ENCODE results near the gene GOLGA6L25.
"Not testable (repeated sequence)": the region's sequence is repeated elsewhere in the genome, so short reads cannot be mapped to it uniquely, and the experiment has no call there.

GOLGA6L25 gene, protein sequence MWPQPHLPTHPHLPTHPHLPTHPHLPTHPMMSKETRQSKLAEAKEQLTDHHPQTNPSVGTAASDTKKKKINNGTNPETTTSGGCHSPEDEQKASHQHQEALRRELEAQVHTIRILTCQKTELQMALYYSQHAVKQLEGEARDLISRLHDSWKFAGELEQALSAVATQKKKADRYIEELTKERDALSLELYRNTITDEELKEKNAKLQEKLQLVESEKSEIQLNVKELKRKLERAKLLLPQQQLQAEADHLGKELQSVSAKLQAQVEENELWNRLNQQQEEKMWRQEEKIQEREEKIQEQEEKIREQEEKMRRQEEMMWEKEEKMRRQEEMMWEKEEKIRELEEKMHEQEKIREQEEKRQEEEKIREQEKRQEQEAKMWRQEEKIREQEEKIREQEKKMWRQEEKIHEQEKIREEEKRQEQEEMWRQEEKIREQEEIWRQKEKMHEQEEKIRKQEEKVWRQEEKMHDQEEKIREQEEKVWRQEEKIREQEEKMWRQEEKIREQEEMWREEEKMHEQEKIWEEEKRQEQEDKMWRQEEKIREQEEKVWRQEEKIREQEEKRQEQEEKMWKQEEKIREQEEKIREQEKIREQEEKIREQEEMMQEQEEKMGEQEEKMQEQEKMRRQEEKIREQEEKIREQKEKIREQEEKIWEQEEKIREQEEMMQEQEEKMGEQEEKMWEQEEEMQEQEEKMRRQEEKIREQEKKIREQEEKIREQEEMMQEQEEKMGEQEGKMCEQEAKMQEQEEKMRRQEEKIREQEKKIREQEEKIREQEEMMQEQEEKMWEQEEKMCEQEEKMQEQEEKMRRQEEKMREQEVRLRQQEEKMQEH

DNA sequence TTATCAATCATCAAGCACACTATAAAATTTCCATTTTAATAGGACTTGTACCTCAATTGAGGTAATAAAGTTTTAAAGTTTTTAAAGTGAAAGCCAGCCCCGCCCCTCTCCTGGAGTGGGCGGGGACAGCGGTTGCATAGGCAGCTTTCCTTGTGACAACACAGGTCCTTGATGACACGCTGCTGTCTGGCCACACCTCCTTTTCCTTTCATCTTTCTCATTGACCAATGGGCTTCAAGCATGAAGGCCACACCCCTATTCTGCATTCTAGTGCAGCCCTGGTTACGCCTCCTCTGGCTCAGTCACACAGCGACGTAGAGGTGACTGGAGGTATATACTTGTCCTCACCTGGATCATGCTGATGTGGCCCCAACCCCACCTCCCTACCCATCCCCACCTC, at the start of gene GOLGA6L25:
Gene GOLGA6L25 (plus strand): TSS at position 301 of the 400 bp plus-strand sequence. CDS start 61 bp downstream, at position 362.
- H3K9me3 ChIP-seq; in situ Hi-C loops (cut with MboI; ENCODE audit: low sequenced_read_pairs); H3K4me1 ChIP-seq; H3K36me3 ChIP-seq (replicated peaks); H3K27me3 ChIP-seq (ENCODE audit: low read depth); DNase-seq (ENCODE audit: low spot score in 2 of 2); H3K4me3 ChIP-seq: not testable (repeated sequence)

GRCh38 chr15:28508217-28508889, 45.0 kb upstream of the GOLGA6L25 start:
- H3K36me3 ChIP-seq (replicated peaks); H3K9me3 ChIP-seq; H3K4me3 ChIP-seq; H3K4me1 ChIP-seq; H3K27me3 ChIP-seq (ENCODE audit: low read depth); in situ Hi-C loops (cut with MboI; ENCODE audit: low sequenced_read_pairs); DNase-seq (ENCODE audit: low spot score in 2 of 2): not testable (repeated sequence)

- H3K9me3 ChIP-seq; H3K4me1 ChIP-seq; DNase-seq (ENCODE audit: low spot score in 2 of 2); H3K27me3 ChIP-seq (ENCODE audit: low read depth); H3K4me3 ChIP-seq; in situ Hi-C loops (cut with MboI; ENCODE audit: low sequenced_read_pairs); H3K36me3 ChIP-seq (replicated peaks): not testable (repeated sequence)
Observed at GRCh38 chr15:28514128-28514527, 39.2 kb upstream of the GOLGA6L25 start.

DNA sequence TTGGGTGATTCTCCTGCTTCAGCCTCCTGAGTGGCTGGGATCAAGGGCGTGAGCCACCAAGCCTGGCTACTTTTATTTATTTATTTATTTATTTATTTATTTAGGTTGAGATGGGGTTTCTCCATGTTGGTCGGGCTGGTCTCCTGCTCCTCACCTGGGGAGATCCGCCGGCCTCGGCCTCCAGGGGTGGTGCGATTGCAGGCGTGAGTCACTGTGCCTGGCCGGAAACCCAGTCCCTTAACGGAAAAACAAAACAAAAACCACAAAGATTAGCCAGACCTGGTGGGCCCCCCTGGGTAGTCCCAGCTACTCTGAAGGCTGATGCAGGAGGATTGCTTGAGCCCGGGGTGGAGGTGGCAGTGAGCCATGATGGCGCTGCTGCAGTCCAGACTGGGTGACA, 38.2 kb upstream of the GOLGA6L25 start:
- H3K4me1 ChIP-seq; H3K9me3 ChIP-seq; DNase-seq (ENCODE audit: low spot score in 2 of 2); H3K36me3 ChIP-seq (replicated peaks); in situ Hi-C loops (cut with MboI; ENCODE audit: low sequenced_read_pairs); H3K4me3 ChIP-seq; H3K27me3 ChIP-seq (ENCODE audit: low read depth): not testable (repeated sequence)

DNA sequence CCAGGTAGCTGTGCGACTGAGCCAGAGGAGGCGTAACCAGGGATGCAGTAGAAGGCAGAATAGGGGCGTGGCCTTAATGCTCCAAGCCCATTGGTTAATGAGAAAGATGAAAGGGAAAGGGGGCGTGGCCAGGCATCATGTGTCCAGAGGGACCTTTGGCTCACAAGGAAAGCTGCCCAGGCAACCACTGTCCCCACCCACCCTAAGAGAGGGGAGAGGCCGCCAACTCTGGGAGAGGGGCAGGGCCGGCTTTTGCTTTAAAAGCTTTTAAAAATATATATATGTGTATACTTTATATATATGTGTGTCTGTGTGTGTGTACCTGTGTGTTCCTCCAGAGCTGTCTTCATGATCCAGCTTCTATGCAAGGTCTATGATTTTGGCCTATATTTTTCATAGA, 20.4 kb upstream of the GOLGA6L25 start, which contains the start of gene GOLGA8G:
Gene GOLGA8G (minus strand): TSS at position 18 of the 400 bp plus-strand sequence. CDS start 62 bp downstream, outside the sequence.
- H3K4me1 ChIP-seq; H3K9me3 ChIP-seq; H3K36me3 ChIP-seq (replicated peaks); H3K4me3 ChIP-seq; H3K27me3 ChIP-seq (ENCODE audit: low read depth); in situ Hi-C loops (cut with MboI; ENCODE audit: low sequenced_read_pairs); DNase-seq (ENCODE audit: low spot score in 2 of 2): not testable (repeated sequence)

- DNase-seq (ENCODE audit: low spot score in 2 of 2); in situ Hi-C loops (cut with MboI; ENCODE audit: low sequenced_read_pairs); H3K4me3 ChIP-seq: not testable (repeated sequence)
Observed at GRCh38 chr15:28573351-28573750, 20.0 kb downstream of the GOLGA6L25 start.

GRCh38 chr15:28588977-28589606, 35.7 kb downstream of the GOLGA6L25 start:
- H3K4me3 ChIP-seq; in situ Hi-C loops (cut with MboI; ENCODE audit: low sequenced_read_pairs): not testable (repeated sequence)

More at GRCh38 chr15:28573351-28573750, 20.0 kb downstream of the GOLGA6L25 start:
- not testable (repeated sequence) for H3K4me1 ChIP-seq; H3K27me3 ChIP-seq (ENCODE audit: low read depth); H3K36me3 ChIP-seq (replicated peaks); H3K9me3 ChIP-seq

DNA sequence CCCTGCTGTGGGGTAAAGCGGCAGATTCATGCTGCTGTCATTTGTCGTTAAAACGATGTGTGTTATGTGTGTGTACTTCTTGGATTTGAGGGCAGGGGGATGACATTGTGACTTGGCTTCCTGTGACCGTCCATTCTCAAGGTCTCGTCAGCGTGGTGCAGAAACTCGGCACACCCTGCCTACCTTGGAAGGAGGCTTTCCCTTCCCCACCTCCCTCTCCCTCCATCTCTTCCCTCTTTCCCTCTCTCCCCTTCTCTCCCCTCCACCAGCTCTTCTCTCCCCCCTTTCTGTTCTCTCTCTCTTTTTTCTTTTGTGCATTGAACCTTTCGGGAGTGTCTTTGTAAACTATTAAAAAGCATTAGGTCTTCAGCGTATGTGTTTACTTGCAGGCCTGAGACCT, 36.4 kb downstream of the GOLGA6L25 start:
- H3K27me3 ChIP-seq (ENCODE audit: low read depth); DNase-seq (ENCODE audit: low spot score in 2 of 2); in situ Hi-C loops (cut with MboI; ENCODE audit: low sequenced_read_pairs); H3K9me3 ChIP-seq; H3K36me3 ChIP-seq (replicated peaks); H3K4me1 ChIP-seq: not testable (repeated sequence)
- peak overlapping the region; percentile 41 for H3K4me3 ChIP-seq

More at GRCh38 chr15:28588977-28589606, 35.7 kb downstream of the GOLGA6L25 start:
- H3K36me3 ChIP-seq (replicated peaks); H3K4me1 ChIP-seq; H3K27me3 ChIP-seq (ENCODE audit: low read depth); DNase-seq (ENCODE audit: low spot score in 2 of 2); H3K9me3 ChIP-seq: not testable (repeated sequence)

DNA sequence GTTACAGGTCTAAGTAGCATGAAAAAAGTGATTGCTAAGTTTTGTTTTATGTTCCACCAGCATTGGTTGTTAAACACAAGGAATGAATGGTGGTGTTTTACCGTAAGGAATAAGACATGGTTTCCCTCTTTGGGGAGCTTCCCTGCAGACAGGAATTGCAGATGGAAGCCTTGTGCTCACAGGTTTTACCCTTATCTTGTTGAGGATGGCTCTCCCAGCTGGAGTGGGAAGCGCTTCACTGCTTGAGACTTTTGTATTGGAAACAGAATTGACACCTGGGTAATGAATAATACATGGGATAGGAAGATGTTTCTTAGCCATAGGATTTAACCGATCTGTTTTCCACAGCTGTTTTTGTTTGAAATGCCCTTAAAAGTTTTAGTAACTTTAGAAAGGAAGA, 39.0 kb downstream of the GOLGA6L25 start:
- H3K4me3 ChIP-seq; H3K9me3 ChIP-seq; H3K36me3 ChIP-seq (replicated peaks); H3K4me1 ChIP-seq; in situ Hi-C loops (cut with MboI; ENCODE audit: low sequenced_read_pairs); H3K27me3 ChIP-seq (ENCODE audit: low read depth); DNase-seq (ENCODE audit: low spot score in 2 of 2): not testable (repeated sequence)

DNA sequence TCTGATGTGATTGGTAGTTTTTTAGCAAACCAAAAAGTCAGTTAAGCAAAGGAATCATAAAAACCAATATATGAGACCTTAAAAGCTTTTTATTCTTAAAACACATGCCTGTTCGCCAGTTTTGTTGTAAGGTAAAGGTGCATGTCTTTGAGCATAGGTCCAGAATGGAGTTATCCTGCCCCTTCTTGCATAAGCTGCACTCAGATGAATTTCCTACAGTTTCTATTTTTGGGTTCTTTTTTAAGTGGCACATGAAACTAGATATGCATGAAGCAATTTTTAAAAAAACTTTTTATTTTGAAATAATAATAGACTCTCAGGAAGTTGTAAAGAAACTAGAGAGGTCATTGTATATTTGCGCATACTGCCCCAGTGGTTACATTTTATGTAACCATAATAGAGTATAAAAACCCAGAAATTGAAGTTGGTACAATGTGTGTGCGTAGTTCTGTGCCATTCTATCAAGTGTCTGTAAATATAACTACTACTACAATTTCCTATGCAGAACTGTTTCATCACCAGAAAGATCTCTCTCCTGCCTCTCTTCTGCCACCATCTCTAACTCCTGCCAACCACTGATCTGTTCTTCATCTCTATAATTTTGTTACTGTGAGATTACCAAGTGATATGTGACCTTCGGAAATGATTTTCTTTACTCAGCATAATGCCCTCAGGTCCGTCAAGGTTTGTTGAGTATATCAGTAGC, 40.2 kb downstream of the GOLGA6L25 start:
- H3K4me3 ChIP-seq; H3K36me3 ChIP-seq (replicated peaks); H3K27me3 ChIP-seq (ENCODE audit: low read depth); H3K4me1 ChIP-seq; in situ Hi-C loops (cut with MboI; ENCODE audit: low sequenced_read_pairs); H3K9me3 ChIP-seq; DNase-seq (ENCODE audit: low spot score in 2 of 2): not testable (repeated sequence)

GRCh38 chr15:28597471-28597870, 44.1 kb downstream of the GOLGA6L25 start:
- H3K27me3 ChIP-seq (ENCODE audit: low read depth); H3K9me3 ChIP-seq; H3K36me3 ChIP-seq (replicated peaks); DNase-seq (ENCODE audit: low spot score in 2 of 2); H3K4me1 ChIP-seq; H3K4me3 ChIP-seq; in situ Hi-C loops (cut with MboI; ENCODE audit: low sequenced_read_pairs): not testable (repeated sequence)

DNA sequence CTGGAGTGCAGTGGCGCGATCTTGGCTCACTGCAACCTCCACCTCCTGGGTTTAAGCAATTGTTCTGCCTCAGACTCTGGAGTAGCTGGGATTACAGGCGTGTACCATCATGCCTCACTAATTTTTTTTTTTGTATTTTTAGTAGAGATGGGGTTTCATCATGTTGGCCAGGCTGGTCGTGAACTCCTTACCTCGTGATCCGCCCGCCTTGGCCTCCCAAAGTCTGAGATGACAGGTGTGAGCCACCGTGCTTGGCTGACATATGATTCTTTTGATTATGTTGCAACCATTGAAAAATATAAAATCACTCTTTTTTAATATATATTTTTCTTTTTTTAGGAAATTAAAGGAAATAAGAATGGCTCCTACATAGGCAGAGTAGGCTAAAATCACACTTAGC, 44.8 kb downstream of the GOLGA6L25 start:
- in situ Hi-C loops (cut with MboI; ENCODE audit: low sequenced_read_pairs); H3K9me3 ChIP-seq; H3K36me3 ChIP-seq (replicated peaks); H3K4me3 ChIP-seq; DNase-seq (ENCODE audit: low spot score in 2 of 2); H3K4me1 ChIP-seq; H3K27me3 ChIP-seq (ENCODE audit: low read depth): not testable (repeated sequence)

GRCh38 chr15:28602152-28602551, 48.8 kb downstream of the GOLGA6L25 start:
- H3K27me3 ChIP-seq (ENCODE audit: low read depth); H3K9me3 ChIP-seq; DNase-seq (ENCODE audit: low spot score in 2 of 2); H3K36me3 ChIP-seq (replicated peaks); H3K4me3 ChIP-seq; in situ Hi-C loops (cut with MboI; ENCODE audit: low sequenced_read_pairs); H3K4me1 ChIP-seq: not testable (repeated sequence)
